ENCODE measurements around the gene IFT172. TPM values are rescaled to one million over a fixed set of nuclear protein-coding genes. Genes with fewer than 3 reads are reported as not detected.

Gene IFT172
- total RNA-seq, 1 experiment from 2014 or later: 21.9 TPM

DNA sequence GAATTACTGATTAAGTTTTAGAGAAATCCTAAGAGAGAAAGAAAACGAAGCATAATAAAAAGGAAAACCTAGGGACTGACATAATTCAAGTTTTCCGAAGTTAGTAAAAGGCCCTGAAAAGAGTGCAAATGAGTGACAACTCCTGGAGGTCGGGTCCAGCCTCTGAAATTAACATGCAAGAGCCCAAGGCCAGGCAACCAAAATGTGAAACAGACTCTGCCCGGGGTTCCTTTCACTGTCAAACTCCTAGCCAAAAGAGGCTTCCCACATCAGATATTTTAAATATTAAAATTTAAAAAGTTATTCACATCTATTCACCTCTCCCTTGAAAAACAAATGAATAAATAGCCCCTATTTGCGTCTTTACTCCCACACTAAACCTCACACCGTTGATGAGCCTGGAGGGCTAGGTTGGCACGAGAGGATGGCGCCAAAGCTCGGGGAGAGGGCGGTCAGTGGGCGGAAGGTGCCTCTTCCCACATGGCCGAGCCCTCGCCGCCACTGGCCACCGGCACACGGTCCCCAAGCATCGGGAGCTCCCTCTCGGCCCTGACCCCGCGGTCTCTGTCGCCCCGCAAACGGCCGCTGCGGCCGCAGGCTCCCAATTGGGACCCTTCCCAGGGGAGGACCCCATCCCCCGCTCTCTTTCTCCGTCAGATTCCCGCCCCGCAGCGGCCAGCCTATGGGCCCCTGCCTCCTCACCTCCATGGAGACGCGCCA is 80.8 kb downstream of the IFT172 start:
- no peaks in the 10 kb centered on the region for H3K27me3 ChIP-seq (replicated peaks; ENCODE audit: control insufficient read depth, insufficient read depth, low read length)
- Mint-ChIP-seq H3K9me3 (ENCODE audit: unreplicated experiment) (no peaks in the 10 kb centered on the region), H3K4me1 (ENCODE audit: low read depth, unreplicated experiment) (peaks cover 33% of the 10 kb centered on the region), H3K27ac (ENCODE audit: unreplicated experiment) (peak overlapping the region; percentile 91), H3K36me3 (ENCODE audit: insufficient read depth, unreplicated experiment) (peaks cover 51% of the 10 kb centered on the region), H3K4me3 (ENCODE audit: unreplicated experiment) (peak overlapping the region; percentile 84), H3K27me3 (ENCODE audit: insufficient read depth, unreplicated experiment) (no peaks in the 10 kb centered on the region)
- H3K4me3 ChIP-seq (ENCODE audit: low read depth, low read length): peak overlapping the region; percentile 68
- peaks cover 28% of the 10 kb centered on the region for H3K4me1 ChIP-seq
- DNase-seq: no peak
- BruUV-seq (replicated peaks): TSS peak; percentile 65
- POLR2A ChIA-PET: interaction anchor here (0.7 to 3.1 kb wide), 5 partner anchors 20 to 275 kb away, joined by 3 to 63 read pairs (median 5); partner anchors contain the start of genes NRBP1 and ZNF513
- H3K9me3 ChIP-seq: no peaks in the 10 kb centered on the region
- CTCF ChIA-PET: interaction anchor here (0.7 to 3.4 kb wide), 7 partner anchors 20 to 275 kb away, joined by 3 to 36 read pairs (median 4); partner anchors contain the start of genes NRBP1, SLC4A1AP and SUPT7L
- no peak for TF ChIP-seq CTCF (IDR thresholded peaks at IDR 0.05; ENCODE audit: insufficient read depth in 1 of 2, low read depth in 1 of 2, low read length in 1 of 2, severe bottlenecking in 1 of 2, unreplicated experiment in 1 of 2)
- H3K36me3 ChIP-seq (ENCODE audit: control insufficient read depth, insufficient read depth, low read length): no peaks in the 10 kb centered on the region
- intact Hi-C loops (cut with micrococcal nuclease; ENCODE audit: unreplicated experiment): loop anchor here (1.0 to 10.0 kb wide), 4 partner anchors 20 to 216 kb away; partner anchors contain the start of genes CCDC121, FNDC4, GCKR and GPN1

DNA sequence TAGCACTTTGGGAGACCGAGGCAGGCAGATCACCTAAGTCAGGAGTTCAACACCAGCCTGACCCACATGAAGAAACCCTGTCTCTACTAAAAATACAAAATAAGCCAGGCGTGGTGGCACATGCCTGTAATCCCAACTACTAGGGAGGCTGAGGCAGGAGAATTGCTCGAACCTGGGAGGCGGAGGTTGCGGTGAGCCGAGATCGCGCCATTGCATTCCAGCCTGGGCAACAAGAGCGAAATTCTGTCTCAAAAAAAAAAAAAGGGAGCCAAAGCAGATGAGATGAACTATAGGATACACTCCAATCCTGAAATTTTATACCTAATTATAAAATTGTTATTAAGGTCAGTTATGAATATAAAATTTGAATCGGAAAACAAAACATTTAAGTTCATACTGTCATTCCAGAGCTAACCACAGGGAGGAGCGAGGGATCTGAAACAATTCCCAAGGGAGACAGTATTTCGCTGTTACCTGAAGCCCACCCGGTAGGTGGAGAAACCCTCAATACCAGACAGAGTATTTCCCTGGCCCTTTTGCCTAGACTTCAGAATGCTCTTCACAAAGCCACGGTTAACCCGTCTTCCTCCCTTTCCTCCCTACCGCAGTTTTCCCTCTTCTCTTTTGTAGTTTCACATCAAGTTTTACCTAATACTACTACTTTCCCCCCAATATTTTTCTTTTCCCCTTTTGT is 81.6 kb downstream of the IFT172 start:
- no peaks in the 10 kb centered on the region for H3K27me3 Mint-ChIP-seq (ENCODE audit: insufficient read depth, unreplicated experiment)
- peaks cover 26% of the 10 kb centered on the region for H3K4me1 ChIP-seq
- peaks cover 30% of the 10 kb centered on the region for H3K4me1 Mint-ChIP-seq (ENCODE audit: low read depth, unreplicated experiment)
- ChIA-PET POLR2A (interaction anchor here (0.6 to 3.1 kb wide), 2 partner anchors 21 to 29 kb away, joined by 5 to 63 read pairs; partner anchors contain the start of gene NRBP1), CTCF (interaction anchor here (0.7 to 3.4 kb wide), 3 partner anchors 21 to 274 kb away, joined by 3 to 36 read pairs (median 5); partner anchors contain the start of gene NRBP1)
- H3K27ac Mint-ChIP-seq (ENCODE audit: unreplicated experiment): peak overlapping the region; percentile 68
- intact Hi-C loops (cut with micrococcal nuclease; ENCODE audit: unreplicated experiment): loop anchor here (10.0 kb wide), 2 partner anchors 87 to 217 kb away; partner anchors contain the start of genes CCDC121, FNDC4, GCKR and GPN1
- peaks cover 55% of the 10 kb centered on the region for H3K36me3 Mint-ChIP-seq (ENCODE audit: insufficient read depth, unreplicated experiment)
- H3K27me3 ChIP-seq (replicated peaks; ENCODE audit: control insufficient read depth, insufficient read depth, low read length): no peaks in the 10 kb centered on the region
- H3K4me3 ChIP-seq (ENCODE audit: low read depth, low read length): peak overlapping the region; percentile 68
- peak; percentile 57 to 81 for TF ChIP-seq CTCF (IDR thresholded peaks at IDR 0.05; ENCODE audit: insufficient read depth in 1 of 2, low read depth in 1 of 2, low read length in 1 of 2, severe bottlenecking in 1 of 2, unreplicated experiment in 1 of 2)
- H3K9me3 ChIP-seq: no peaks in the 10 kb centered on the region
- peak; percentile 66 to 72 for DNase-seq
- no peaks in the 10 kb centered on the region for H3K9me3 Mint-ChIP-seq (ENCODE audit: unreplicated experiment)
- H3K36me3 ChIP-seq (ENCODE audit: control insufficient read depth, insufficient read depth, low read length): no peaks in the 10 kb centered on the region
- H3K4me3 Mint-ChIP-seq (ENCODE audit: unreplicated experiment): peak overlapping the region; percentile 84
- BruUV-seq (replicated peaks): no TSS peak
